ENCODE measurements around the gene GABRP.
"Not testable (repeated sequence)": the region's sequence is repeated elsewhere in the genome, so short reads cannot be mapped to it uniquely, and the experiment has no call there.

GABRP gene

GRCh38 chr5:170755679-170756456 is 27.7 kb upstream of the GABRP start:
- DNase-seq, result no peak

- DNase-seq, result no peak
Measured at GRCh38 chr5:170756691-170757090, 26.8 kb upstream of the GABRP start.

- DNase-seq, result no peak
Measured at GRCh38 chr5:170757182-170757601, 26.3 kb upstream of the GABRP start.

- DNase-seq, result no peak
Measured at GRCh38 chr5:170757669-170758068, 25.9 kb upstream of the GABRP start.

GRCh38 chr5:170758481-170758880 is 25.0 kb upstream of the GABRP start:
- no peak for DNase-seq

- DNase-seq, result no peak
Measured at GRCh38 chr5:170760113-170760512, 23.4 kb upstream of the GABRP start.

GRCh38 chr5:170761048-170761707 is 22.3 kb upstream of the GABRP start:
- no peak for DNase-seq

GRCh38 chr5:170761708-170762066 is 21.8 kb upstream of the GABRP start:
- DNase-seq, result no peak

GRCh38 chr5:170762298-170762697 is 21.2 kb upstream of the GABRP start:
- DNase-seq, result not testable (repeated sequence)

GRCh38 chr5:170765868-170766267 is 17.7 kb upstream of the GABRP start:
- not testable (repeated sequence) for DNase-seq

GRCh38 chr5:170769246-170769645 is 14.3 kb upstream of the GABRP start:
- DNase-seq, result no peak

GRCh38 chr5:170769898-170770416 is 13.6 kb upstream of the GABRP start:
- DNase-seq, result no peak

GRCh38 chr5:170771496-170771895 is 12.0 kb upstream of the GABRP start:
- DNase-seq, result no peak

GRCh38 chr5:170773024-170773985 is 10.2 kb upstream of the GABRP start:
- DNase-seq, result no peak

- no peak for DNase-seq
Measured at GRCh38 chr5:170774831-170775230, 8.7 kb upstream of the GABRP start.

GRCh38 chr5:170781946-170782345 is 1.6 kb upstream of the GABRP start:
- DNase-seq, result no peak

- no peak for DNase-seq
Measured at GRCh38 chr5:170782438-170782837, 1.1 kb upstream of the GABRP start.

GRCh38 chr5:170785416-170785815 is 1.9 kb downstream of the GABRP start:
- no peak for DNase-seq

GRCh38 chr5:170787216-170787615 is 3.7 kb downstream of the GABRP start:
- no peak for DNase-seq

- no peak for DNase-seq
Measured at GRCh38 chr5:170788626-170789304, 5.2 kb downstream of the GABRP start.

- no peak for DNase-seq
Measured at GRCh38 chr5:170791325-170791954, 7.9 kb downstream of the GABRP start.

GRCh38 chr5:170792878-170793277 is 9.4 kb downstream of the GABRP start:
- DNase-seq, result no peak
